HG03108 (cell line): ENCODE results near the gene PTGER3.
"Not testable (repeated sequence)": the region's sequence is repeated elsewhere in the genome, so short reads cannot be mapped to it uniquely, and the experiment has no call there.

Experiments used
- ATAC-seq: cut with Tn5 transposase; IDR thresholded peaks from one replicate; pipeline ENCODE4 v1.9.1; 2021; ENCODE audit warnings: moderate library complexity; ENCODE audit not compliant: unreplicated experiment

Gene PTGER3

DNA sequence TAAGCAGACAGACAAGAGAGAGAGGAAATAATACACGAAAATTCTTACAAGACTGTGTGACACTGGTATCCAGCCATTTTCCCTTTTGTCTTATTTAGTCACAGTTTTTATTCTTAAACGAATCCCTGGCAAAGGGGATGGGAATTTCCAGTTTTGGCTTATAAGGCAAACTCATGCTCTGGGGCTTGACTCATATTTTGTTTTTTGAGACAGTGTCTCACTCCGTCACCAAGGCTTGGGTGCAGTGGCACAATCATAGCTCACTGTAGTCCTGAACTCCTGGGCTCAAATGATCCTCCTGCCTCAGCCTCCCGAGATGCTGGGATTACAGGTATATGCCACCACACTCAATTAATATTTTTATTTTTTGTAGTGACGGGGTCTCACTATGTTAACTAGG lies 31.9 kb downstream of the PTGER3 start:
- no peak for ATAC-seq

DNA sequence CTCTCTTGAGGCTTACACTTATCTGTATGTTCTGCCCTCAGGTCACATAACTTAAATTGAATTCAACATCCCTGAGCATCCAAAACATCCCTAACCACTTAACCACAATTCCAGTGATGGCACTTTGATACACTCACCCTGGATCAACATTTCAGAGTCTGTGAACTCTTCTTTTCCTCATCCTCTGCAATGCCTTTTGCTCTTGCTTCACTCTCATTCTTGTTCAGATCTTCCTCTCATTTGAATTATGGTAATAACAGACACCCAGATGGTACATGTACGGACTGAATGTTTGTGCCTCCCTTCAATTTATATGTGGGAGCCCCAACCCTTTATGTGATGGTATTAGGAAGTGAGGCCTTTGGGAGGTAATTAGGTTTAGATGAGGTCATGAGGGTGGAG lies 33.4 kb downstream of the PTGER3 start:
- no peak for ATAC-seq

DNA sequence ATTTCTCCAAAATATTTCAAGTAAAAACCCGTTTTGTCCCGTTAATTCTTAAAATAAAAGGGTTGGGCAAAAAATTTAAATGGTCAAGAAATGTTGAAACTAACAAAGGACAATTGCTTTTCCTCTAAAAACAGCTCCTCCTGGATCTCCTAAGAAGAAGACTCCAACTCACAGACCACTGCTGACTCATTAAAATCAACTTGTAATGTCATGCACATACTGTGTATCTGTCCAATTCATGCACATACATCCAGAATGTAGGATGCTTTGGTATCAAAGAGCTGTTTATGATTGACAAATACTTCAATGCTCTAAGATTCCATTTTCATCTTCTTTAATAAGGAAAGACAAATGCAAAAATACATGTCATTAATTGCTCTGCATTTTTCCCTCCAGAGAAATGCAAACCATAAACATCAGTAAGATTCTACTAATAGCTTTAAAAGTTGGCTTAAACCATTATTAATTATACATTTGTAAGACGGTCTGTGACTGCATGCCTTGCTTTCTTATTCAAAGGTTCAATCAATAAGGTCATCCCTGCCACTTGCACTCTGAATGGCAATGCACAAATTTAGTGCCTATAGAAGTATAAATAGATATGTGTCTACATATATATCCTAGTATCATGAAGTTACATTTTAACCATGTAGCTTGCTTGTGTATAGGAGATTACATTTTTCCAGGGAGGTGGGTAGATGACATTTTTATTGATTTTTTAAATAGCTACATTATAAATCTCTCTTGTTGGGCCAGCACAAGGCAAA lies 44.7 kb downstream of the PTGER3 start:
- no peak for ATAC-seq

DNA sequence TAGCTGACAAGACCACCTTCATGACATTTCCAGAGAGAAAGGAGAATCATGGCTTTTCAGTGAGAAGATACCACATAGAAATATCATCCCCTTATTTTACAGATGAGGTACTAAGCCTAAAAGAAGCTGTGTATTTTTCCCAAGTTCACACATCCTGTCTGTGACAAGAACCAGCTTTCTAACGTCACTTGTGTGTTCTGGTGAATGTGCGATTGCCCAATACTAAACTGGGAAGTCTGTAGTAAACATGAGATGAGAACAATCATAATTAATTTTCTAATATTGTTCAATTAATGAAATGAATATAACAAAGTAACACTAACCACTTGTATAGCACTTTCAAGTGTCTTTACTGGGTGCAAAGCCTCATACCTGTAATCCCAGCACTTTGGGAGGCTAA lies 46.0 kb downstream of the PTGER3 start:
- no peak for ATAC-seq

DNA sequence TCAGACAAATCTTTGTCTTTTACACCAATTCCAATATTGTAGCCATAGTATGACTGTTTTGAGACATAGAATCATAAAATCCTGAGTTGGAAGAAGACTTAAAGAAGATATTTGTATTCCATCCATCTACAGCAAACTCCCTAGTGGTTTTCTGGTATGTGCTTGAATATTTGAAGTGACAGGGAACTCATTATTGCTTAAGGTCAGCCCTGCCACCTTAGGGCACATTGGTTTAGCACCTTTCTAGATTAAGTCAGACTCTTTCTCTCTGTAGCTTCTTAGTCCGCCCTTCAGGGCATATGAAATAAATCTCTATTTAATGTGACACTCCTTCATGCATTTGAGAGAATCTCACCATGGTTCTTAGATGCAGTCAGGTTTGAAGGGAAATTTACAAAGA lies 49.8 kb downstream of the PTGER3 start:
- ATAC-seq, result no peak

DNA sequence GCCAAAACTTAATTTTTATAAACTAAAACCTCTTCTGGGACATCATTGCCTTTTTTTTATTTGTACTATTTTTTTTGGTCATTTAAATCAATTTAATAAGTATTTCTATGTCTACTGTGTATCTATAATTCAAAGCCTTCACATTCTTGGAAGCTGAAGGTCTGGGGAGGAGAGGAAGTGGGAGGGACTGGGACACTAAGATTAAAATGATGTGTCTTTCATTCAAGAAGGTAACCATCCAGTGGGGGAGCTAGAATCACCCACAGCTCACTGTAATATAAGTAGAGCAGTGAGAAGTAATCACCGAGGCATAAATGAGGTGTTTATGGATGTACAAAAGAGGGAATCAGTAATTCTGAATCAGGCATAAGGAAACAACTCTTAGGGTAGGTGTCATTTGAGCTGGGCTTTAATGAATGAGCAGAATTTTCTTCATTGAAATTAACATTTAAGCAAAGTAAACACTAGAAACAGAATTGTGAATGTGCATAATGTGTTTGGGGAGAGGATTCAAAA lies 52.8 kb downstream of the PTGER3 start:
- ATAC-seq, result no peak

DNA sequence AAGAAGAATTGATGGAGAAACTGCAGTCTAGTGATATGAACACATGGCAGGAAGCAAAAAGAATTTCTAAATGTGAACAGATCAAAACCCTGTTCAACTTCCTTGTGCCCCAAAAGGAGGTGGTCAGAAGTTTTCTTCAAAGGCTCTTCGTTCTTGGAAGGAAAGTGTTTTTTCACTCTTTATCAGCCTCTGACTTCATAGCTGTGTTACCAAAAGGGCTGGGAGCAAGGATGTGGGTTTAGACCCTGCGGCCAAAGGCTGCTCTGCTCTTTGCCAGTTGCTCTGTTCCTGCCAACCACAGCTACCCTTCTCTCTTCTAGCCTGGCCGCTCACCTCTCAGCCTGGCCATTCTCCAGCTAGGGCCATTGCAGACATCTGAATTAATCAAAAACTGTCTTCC lies 53.8 kb downstream of the PTGER3 start:
- ATAC-seq, result no peak

DNA sequence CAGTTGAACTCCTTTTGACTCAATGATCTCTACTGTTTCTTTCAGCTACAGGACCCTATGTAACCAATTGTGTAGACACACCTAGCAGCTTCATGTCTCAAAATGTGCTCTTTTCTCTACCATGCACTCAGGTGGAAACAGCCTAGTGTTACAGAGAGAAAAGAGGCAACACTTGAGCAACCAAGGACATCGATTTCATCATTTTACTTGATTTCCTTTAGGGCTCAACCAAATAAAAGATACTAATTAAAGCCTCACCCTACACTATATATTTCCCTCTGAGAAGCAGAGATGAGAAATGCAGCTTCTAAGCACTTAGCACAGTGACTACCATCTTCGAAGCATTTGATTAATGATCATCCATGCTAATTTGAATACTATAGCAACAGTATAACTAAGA lies 55.1 kb downstream of the PTGER3 start:
- no peak for ATAC-seq

DNA sequence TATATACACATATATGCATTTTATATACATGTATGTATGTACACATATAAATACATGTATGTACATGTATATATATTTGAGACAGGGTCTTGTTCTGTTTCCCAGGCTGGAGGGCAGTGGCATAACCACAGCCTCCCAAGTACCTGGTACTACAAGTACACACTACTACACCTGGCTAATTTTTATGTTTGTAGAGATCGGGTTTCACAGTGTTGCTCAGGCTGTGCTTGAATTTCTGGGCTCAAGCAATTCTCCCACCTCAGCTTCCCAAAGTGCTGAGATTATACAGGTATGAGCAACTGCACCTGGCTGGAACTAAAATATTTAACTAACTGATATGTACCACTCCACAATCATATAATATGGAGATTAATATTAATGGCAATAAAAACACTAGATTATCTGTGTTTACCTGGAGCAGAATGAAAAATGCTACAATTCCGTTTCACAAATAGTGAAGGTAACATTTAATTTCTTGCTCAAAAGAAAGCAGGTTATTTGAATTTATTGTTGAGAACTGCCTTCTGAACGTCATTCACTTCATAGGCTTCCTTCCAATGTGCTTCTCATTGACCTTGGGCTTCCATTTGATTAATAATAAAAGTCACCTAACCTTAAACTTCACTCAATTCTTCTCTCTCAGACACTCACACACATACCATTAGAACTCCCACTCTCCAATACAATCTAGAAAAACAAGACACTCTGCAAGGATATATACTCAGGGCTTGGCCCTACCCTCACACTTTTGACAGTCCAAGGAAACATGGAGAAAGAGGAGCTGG lies 57.0 kb downstream of the PTGER3 start:
- ATAC-seq, result no peak

DNA sequence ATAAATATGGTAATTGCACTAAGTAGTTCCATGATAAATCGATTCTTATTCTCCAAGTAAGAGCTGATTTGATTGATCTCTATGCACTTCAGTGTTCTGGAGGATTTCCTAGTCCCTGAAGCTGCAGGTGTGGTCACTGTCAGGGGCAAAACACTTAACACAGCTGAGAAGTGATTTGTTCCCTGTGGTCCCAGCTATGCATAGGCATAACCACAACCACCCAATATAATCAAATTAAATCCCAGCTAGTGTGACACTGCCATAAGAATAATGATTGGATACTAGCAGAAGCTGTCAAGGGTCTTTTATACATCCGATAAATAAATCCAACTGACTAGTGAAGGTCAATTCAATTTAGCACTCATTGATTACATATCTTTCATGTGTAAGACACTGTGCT lies 60.1 kb downstream of the PTGER3 start:
- ATAC-seq, result no peak

DNA sequence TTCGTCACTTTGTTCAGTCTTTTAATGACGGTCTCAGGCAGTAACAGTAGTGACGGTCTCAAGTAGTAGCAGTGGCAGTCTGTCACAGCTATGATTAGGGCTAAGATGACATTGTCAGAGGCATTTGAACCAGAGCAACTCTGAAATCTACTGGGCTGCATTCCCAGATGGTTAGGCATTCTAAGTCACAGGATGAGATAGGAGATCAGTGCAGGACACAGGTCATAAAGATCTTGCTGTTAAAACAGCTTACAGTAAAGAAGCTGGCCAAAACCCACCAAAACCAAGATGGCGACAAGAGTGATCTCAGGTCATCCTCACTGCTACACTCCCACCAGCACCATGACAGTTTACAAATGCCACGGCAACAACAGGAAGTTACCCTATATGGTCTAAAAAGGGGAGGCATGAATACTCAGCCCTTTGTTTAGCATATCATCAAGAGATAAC lies 61.8 kb downstream of the PTGER3 start:
- ATAC-seq, result not testable (repeated sequence)

DNA sequence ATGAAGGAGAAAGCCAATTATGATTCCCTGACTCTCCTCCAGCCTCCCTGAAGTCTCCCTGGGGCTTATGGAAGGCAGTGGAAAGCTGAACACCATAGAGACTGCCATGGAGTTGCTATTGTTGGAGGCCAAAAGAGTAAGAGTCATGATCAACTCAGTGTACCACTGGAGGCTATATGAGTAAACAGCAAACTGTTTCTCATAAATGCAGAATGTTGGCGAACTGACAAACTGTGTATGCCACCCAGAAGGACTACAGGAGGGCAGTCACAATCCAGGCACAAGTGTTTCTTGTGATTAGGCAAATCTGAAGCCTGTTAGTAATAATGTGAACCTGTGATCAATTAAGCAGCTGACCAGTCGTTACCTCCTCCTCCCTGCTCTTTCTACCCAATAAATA lies 62.3 kb downstream of the PTGER3 start:
- not testable (repeated sequence) for ATAC-seq

DNA sequence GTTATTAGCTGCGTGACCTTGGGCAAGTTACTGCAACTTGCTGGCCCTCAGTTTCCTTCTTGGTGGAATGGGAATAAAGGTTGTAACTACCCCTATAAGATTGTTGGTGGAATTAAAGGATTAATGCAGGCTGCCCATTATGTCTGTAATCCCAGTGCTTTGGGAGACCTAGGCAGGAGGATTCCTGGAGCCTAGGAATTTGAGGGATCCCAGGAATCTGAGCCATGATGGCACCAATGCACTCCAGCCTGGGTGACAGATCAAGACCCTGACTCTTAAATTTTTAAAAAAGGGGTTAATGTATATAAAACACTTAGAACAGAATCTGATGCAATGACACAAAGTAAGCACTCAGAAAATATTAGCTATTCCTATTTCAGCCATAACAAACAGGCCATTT lies 67.3 kb downstream of the PTGER3 start:
- ATAC-seq, result no peak

DNA sequence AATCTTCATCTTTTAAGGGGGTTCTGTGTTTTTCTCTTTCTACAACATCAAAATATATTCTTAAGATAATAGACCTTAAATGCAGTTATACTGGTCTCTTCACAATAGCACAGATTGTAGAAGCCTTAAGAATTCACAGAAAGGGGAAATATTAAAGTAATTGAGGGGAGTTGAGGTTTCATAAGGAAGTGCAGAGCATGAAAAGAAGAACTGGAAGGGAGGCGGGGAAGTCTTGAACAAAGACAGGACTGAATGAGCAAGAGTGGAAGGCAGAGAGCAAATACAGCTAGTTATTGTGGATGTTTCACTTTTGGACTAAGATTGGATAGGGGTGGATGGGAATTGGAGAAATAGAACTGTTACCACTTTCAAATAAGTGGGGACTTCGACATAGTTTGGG lies 67.7 kb downstream of the PTGER3 start:
- no peak for ATAC-seq

DNA sequence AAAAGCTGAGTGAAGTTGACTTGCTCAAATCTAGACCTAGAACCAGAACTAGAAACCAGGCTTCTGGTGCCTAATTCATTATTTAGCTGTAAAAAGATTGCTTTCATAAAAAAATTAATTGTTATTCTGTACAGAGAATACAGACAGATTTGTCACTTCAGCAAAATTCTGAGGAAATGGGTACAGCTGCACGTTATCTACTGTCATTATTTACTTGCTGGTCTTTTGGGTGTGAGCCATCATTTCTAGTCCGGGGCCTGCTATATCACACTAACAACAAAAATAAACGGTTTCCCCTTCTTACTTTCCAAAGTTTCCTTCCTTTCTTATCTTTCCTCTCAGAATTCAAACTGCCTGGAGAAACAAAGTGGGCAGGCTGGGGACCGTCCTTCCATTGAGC lies 68.3 kb downstream of the PTGER3 start:
- ATAC-seq, result no peak

DNA sequence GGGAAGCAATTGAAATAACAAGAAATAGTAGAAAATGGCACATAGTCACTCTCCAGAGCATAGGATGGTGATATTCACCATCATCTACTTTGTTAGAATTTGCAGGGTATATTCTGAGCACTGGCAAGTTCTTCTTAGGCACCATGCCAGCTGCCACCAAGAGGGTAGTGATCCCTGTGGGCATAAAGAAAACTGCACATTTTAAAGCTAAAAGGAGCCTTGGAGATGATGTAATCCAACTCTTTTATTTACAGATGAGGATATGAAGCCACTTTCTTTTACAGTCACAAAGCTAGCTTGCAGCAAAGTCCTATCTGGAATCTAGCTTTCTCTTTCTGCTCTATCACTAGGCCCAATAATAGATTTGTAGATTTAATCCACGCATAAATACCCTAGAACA lies 69.0 kb downstream of the PTGER3 start:
- no peak for ATAC-seq

DNA sequence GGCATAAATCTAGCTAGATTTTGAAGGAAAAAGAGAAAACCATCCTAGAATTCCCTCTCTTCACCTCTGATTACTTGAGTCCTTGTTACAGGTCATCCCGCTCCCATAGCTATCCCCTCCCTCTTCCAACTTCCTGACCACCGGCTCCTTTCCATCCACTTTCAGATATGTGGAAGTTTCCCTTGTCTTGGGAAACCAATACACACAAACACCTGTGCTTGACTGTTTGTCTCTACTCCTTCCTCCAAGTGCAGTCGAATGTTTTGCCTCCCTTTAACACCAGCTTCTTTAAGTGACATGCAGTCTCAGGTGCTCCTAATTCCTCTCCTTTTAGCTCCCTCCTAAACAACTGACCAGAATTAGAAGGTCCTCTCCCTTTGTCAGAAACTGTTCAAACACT lies 70.0 kb downstream of the PTGER3 start:
- ATAC-seq, result no peak

DNA sequence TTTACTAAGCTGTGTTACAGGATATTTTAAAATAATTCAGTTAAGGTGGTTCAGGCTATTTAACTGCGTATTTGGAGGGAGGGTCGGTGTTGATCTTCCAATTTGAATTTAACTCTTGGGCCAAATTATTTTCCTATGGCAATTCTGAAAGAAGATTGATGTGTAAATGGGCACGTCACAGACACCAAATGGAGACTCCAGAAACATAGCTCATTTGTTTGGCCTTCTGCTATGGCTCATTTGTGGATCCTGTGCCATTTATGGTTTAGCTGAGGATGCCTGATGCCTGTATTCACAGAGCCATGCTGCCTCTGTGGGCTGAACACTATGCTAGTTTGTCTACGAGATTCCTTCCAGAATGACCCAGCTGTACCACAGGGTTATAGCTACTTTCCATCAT lies 70.6 kb downstream of the PTGER3 start:
- ATAC-seq, result no peak

DNA sequence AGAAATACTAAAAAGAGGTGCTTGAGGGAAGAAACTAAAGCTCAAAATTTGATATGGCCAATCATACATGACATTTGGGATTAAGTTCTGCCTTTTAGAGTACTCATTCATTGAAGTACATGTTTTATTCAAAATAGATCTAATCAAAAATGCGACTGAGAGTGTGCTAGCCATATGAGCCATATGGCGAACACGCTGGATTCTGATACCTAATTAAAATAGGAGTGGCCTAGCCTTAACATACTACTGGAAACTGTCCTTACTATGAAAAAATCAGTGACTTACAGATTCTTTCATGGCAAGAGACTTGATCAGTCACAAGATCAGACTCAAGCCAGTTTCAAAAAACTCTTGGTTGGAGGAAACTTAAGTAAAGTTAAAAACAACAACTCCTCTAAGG lies 73.9 kb downstream of the PTGER3 start:
- ATAC-seq, result no peak

DNA sequence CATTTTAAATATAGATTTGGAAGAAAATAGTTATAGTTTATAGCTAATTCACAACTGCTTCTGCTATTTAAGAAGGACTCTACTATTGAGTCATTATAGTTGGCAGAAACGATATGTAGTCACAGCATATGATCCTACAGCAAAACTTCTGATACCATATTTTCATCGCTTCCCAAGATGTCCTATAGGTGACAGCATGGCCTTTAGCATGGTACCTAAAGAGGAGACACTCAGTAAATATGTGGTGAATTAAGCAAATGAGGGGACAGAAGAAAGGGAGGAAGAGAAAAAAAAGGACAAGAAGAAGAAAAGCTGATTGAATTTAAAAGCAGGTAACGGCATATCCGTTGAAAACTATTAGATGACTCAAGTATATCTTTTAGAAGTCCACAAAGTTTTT lies 77.2 kb downstream of the PTGER3 start:
- ATAC-seq, result no peak

DNA sequence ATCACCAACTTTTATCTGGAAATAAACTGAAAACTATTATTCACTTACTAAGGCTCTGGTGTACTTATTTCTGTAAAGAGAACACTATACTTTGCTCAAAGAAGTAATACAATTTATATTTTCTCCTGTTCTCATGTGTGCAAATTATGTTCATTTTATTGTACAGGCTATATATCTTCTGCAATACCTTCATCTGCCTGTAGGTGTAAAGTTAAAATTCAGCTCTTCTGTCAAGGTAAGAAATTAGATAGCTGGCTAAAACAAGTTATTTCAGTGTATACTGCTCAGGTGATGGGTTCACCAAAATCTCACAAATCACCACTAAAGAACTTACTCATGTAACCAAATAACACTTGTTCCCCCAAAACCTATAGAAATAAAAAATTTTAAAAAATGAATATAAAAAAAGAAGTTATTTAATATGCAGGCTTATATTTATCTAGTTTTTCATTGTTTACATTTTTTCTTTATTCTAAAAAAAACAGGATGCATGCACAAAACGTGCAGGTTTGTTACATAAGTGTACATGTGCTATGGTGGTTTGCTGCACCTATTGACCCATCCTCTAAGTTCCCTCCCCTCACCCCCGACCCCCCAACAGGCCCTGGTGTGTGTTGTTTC lies 81.5 kb downstream of the PTGER3 start:
- no peak for ATAC-seq

DNA sequence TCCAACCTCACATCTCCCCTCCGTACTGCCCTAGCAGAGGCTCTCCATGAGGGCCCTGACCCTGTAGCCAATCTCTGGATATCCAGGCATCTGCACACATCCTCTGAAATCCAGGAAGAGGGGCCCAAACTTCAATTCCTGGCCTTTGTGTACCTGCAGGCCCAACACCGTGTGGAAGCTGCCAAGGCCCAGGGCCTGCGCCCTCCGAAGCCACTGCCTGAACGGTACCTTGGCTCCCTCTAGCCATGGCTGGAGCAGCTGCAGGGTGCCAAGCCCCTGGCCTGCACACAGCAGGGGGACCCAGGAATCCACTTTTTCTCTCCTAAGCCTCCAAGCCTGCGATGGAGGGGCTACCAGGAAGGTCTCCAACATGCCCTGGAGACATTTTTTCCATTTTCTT lies 84.2 kb downstream of the PTGER3 start:
- ATAC-seq, result no peak
